ENCODE data around the gene SLC49A3. TPM values are rescaled to one million over a fixed set of nuclear protein-coding genes. Genes with fewer than 3 reads are reported as not detected.
A peak's percentile ranks its signal among the peaks of the same experiment; 100 is the strongest.

SLC49A3 gene
- total and polyA plus RNA-seq, 2 of the 13 experiments (the other 11 are each of a cell fraction or from before 2014, with no cell fraction given): 0.07 to 0.17 TPM

DNA sequence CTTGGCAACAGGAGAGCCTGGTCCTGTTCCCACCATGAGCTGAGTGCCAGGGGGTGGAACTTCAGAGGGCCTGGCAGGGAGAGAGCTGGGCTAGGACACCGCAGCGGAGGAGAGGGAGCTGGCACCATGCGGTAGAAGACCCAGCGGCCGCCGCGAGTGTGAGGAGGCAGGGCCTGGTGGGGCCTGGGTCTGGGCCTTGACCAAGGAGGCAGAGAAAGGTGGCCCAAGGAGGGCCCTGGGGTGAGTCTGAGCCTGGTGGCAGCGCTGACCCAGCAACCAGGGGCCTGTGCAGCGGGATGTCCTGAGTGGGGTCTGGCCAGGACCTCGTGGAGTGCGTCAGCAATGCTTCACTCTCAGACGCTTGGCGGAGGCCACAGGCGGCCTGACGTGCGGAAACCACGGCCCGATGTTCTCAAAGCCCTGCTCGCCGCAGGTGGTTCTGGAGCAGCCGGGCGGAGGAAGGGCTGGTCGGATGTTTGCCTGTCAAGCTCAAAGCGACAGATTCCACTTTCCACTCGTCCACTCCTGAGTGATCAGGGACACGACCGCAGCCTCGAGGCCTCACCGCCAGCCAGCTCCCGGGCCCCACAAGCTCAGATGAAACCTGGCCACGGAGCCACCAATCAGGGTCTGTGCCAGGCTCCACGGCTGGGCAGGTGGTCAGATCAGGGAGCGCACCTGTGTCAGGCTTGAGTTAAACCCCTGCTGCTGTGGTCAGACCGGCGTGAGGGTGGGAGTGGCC lies 35.7 kb downstream of the SLC49A3 start (continued):
- TF ChIP-seq ZNF761 (CRISPR knock-in tag; conservative IDR thresholded peaks at IDR 0.05): no peak
- no peak for TF ChIP-seq NCOA1 (CRISPR knock-in tag; IDR thresholded peaks at IDR 0.05)
- TF ChIP-seq ZNF235 (CRISPR knock-in tag; IDR thresholded peaks at IDR 0.05; ENCODE audit: borderline replicate concordance): no peak
- TF ChIP-seq, protein P1, sequence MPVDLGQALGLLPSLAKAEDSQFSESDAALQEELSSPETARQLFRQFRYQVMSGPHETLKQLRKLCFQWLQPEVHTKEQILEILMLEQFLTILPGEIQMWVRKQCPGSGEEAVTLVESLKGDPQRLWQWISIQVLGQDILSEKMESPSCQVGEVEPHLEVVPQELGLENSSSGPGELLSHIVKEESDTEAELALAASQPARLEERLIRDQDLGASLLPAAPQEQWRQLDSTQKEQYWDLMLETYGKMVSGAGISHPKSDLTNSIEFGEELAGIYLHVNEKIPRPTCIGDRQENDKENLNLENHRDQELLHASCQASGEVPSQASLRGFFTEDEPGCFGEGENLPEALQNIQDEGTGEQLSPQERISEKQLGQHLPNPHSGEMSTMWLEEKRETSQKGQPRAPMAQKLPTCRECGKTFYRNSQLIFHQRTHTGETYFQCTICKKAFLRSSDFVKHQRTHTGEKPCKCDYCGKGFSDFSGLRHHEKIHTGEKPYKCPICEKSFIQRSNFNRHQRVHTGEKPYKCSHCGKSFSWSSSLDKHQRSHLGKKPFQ (CRISPR knock-in tag; IDR thresholded peaks at IDR 0.05; ENCODE audit: insufficient replicate concordance): no peak
- TF ChIP-seq KDM4B (CRISPR knock-in tag; IDR thresholded peaks at IDR 0.05): no peak

DNA sequence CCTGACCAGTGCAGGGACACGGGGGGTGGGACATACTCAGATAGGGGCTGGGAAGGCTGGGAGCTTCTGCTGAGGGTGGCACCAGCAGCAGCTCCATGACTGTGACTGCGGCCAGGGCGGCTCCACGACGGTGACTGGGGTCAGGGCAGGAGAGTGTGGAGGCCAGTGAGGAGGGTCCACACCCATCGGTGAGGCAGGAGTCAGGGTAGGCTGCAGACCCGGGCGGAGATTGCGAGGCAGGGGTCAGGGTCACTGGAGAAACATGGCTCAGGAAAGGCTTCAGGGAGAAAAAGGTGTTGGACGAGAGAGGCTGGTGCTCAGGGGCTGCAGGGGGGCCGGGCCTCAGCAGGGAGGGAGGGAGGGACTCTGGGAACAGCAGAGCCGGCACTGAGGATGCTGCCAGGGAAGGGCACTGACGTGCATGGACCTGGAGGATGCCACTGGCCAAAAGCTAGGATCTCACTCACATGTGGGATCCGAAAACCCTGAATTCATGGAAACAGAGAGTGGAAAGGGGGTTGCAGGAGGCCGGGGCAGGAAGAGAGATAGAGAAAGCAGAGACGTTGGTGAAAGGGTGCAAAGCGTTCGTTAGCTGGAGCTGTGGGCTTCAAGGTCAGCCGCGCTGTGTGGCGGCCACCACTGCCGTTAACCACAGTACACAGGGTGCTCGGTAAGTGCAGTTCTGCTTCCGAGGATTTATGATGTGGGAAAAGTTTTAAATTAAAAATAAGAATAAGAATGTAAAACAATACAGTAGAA lies 36.9 kb downstream of the SLC49A3 start:
- DNase-seq (ENCODE audit: low spot score) (no peak), ATAC-seq (peak; percentile 2; the same call in 1 of the 3 replicates), FAIRE-seq (no peak)
- no peak overlapping the region for H3K27ac ChIP-seq (ENCODE audit: extremely low read length, insufficient read depth, low read length)
- no peaks in the 10 kb centered on the region for H4K20me1 ChIP-seq (ENCODE audit: insufficient read depth, low read length)
- intact Hi-C loops (cut with micrococcal nuclease; ENCODE audit: unreplicated experiment): no loop called here
- H3K9me3 ChIP-seq (ENCODE audit: low read length): no peaks in the 10 kb centered on the region
- H3K4me1 ChIP-seq (ENCODE audit: insufficient read depth, low read length): peaks cover 60% of the 10 kb centered on the region
- BruUV-seq (replicated peaks): no TSS peak
- TF ChIP-seq, protein P2, sequence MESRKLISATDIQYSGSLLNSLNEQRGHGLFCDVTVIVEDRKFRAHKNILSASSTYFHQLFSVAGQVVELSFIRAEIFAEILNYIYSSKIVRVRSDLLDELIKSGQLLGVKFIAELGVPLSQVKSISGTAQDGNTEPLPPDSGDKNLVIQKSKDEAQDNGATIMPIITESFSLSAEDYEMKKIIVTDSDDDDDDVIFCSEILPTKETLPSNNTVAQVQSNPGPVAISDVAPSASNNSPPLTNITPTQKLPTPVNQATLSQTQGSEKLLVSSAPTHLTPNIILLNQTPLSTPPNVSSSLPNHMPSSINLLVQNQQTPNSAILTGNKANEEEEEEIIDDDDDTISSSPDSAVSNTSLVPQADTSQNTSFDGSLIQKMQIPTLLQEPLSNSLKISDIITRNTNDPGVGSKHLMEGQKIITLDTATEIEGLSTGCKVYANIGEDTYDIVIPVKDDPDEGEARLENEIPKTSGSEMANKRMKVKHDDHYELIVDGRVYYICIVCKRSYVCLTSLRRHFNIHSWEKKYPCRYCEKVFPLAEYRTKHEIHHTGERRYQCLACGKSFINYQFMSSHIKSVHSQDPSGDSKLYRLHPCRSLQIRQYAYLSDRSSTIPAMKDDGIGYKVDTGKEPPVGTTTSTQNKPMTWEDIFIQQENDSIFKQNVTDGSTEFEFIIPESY (CRISPR knock-in tag; IDR thresholded peaks at IDR 0.05): peak; percentile 81; the same call in 1 of the 2 replicates
- TF ChIP-seq, protein P3, sequence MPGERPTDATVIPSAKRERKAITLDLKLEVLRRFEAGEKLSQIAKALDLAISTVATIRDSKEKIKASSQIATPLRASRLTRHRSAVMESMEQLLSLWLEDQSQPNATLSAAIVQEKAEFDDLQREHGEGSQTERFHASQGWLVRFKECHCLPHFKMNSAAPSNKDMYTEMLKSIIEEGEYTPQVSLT (CRISPR knock-in tag; IDR thresholded peaks at IDR 0.05; ENCODE audit: borderline replicate concordance, low read depth): no peak
- no peak overlapping the region for H2AFZ ChIP-seq (ENCODE audit: low read length)
- H3K27me3 ChIP-seq (ENCODE audit: control insufficient read depth in 1 of 2, insufficient read depth in 2 of 2, low read length in 2 of 2): peaks cover 19 to 70% of the 10 kb centered on the region in 2 experiments
- POLR2A ChIA-PET: no interaction called here
- 28% methylated on average over 23 of the region's 24 CpGs for WGBS (ENCODE audit: low lambda C conversion rate)
- in situ Hi-C loops (cut with HindIII; ENCODE audit: extremely low pct_ligation_motif_present, low pct_unique_long_range_greater_than_20kb): no loop called here
- no peaks in the 10 kb centered on the region for H3K36me3 ChIP-seq (replicated peaks in 1 of 2; ENCODE audit: control insufficient read depth in 1 of 2, insufficient read depth in 2 of 2, low read length in 2 of 2)
- peak overlapping the region; percentile 62; the same call in 1 of the 2 replicates for H3K4me2 ChIP-seq (ENCODE audit: low read depth, low read length)
- CTCF ChIA-PET (ENCODE audit: low intra/inter-chr PET ratio, low total read pairs): no interaction called here
- peak overlapping the region in 1 of 3 experiments; percentile 48; a peak in 1 of 6 replicates for H3K4me3 ChIP-seq (replicated peaks in 1 of 3; ENCODE audit: insufficient read depth in 1 of 3, low read depth in 2 of 3, low read length in 3 of 3)
- H3K79me2 ChIP-seq (ENCODE audit: insufficient read depth, low read length): no peaks in the 10 kb centered on the region
- H3K9ac ChIP-seq (ENCODE audit: insufficient read depth, low read depth, low read length): no peak overlapping the region
